Endodermal cell (in vitro differentiated cells): ENCODE results near the gene SATB1. TPM values are rescaled to one million over a fixed set of nuclear protein-coding genes. Genes with fewer than 3 reads are reported as not detected.

Experiments
- DNase-seq: peaks from one replicate; pipeline ENCODE4 v3.0.0-alpha.2; 2017
- H3K27ac ChIP-seq: 2 replicates; pipeline ENCODE4 v1.5.1; 2013; ENCODE audit warnings: mild to moderate bottlenecking, low read depth, low read length, moderate library complexity
- H3K27me3 ChIP-seq: 2 replicates; pipeline ENCODE4 v1.6.1; 2013; ENCODE audit warnings: mild to moderate bottlenecking, low read length, moderate library complexity; ENCODE audit not compliant: insufficient read depth, control insufficient read depth, poor library complexity, severe bottlenecking
- H3K36me3 ChIP-seq: 2 replicates; pipeline ENCODE4 v1.7.0; 2013; ENCODE audit warnings: mild to moderate bottlenecking, low read length, moderate library complexity; ENCODE audit not compliant: control insufficient read depth, insufficient read depth
- H3K4me1 ChIP-seq: one replicate; pipeline ENCODE4 v1.7.0; 2013; ENCODE audit warnings: low read length; ENCODE audit not compliant: control insufficient read depth, insufficient read depth
- H3K4me3 ChIP-seq: 2 replicates; pipeline ENCODE4 v1.5.1; 2013; ENCODE audit warnings: mild to moderate bottlenecking, low read length, moderate library complexity
- H3K9ac ChIP-seq: 2 replicates; pipeline ENCODE4 v1.6.1; 2013; ENCODE audit warnings: mild to moderate bottlenecking, low read length, moderate library complexity; ENCODE audit not compliant: poor library complexity, severe bottlenecking; ENCODE audit errors: extremely low read depth
- H3K9me3 ChIP-seq: 2 replicates; pipeline ENCODE4 v1.6.1; 2013; ENCODE audit warnings: mild to moderate bottlenecking, low read length, moderate library complexity; ENCODE audit not compliant: control insufficient read depth
- H3K27ac Mint-ChIP-seq: 2 replicates; pipeline ENCODE4 v1.8.0; 2020; ENCODE audit warnings: mixed read lengths
- H3K27me3 Mint-ChIP-seq: 2 replicates; pipeline ENCODE4 v1.8.0; 2021; ENCODE audit warnings: mild to moderate bottlenecking, mixed read lengths; ENCODE audit not compliant: insufficient read depth
- H3K36me3 Mint-ChIP-seq: 2 replicates; pipeline ENCODE4 v1.8.0; 2020; ENCODE audit warnings: low read depth, mixed read lengths
- H3K4me1 Mint-ChIP-seq: 2 replicates; pipeline ENCODE4 v1.8.0; 2020; ENCODE audit warnings: mixed read lengths
- H3K4me3 Mint-ChIP-seq: 2 replicates; pipeline ENCODE4 v1.8.0; 2020; ENCODE audit warnings: mild to moderate bottlenecking, moderate library complexity, mixed read lengths
- H3K9me3 Mint-ChIP-seq: 2 replicates; pipeline ENCODE4 v1.8.0; 2020; ENCODE audit warnings: mild to moderate bottlenecking, mixed read lengths
- CTCF ChIP-seq: fragments of 200-600 bp; sonication (generic); conservative IDR thresholded peaks from 2 replicates; pipeline ENCODE4 v1.5.0; 2021; ENCODE audit warnings: antibody characterized with exemption, mild to moderate bottlenecking
- WGBS, 2 experiments: methylation state at CpG; one replicate each; pipeline versions ENCODE4 v1.1.5 to v1.1.7; 2013; ENCODE audit warnings: missing lambda C conversion rate in 2 of 2, mixed read lengths in 1 of 2; ENCODE audit not compliant: insufficient coverage in 1 of 2, insufficient read length in 1 of 2; 5-methylcytosine and 5-hydroxymethylcytosine counted together
- total RNA-seq, 2 donors: library from RNA; stranded (reverse); fragmentation: NEBNext Ultra II Directional in 1 of 2; extraction: Animal tissue kit (Norgen Biotek cat#: 25700) in 1 of 2; gene quantifications; 2 replicates in 1 of 2; 3 replicates in 1 of 2; pipeline ENCODE4 v1.2.1, GENCODE V29; 2021

SATB1 gene
- total RNA-seq, 2 donors from 2014 or later = 31.5 to 38.6 TPM

GRCh38 chr3:18394384-18394995 lies 30.6 kb downstream of the SATB1 start:
- peaks cover 13% of the 10 kb centered on the region for H3K36me3 Mint-ChIP-seq
- H3K27ac ChIP-seq = no peak overlapping the region
- WGBS, 2 experiments = 96 to 97% methylated on average over 8 to 12 of the region's 12 CpGs

DNA sequence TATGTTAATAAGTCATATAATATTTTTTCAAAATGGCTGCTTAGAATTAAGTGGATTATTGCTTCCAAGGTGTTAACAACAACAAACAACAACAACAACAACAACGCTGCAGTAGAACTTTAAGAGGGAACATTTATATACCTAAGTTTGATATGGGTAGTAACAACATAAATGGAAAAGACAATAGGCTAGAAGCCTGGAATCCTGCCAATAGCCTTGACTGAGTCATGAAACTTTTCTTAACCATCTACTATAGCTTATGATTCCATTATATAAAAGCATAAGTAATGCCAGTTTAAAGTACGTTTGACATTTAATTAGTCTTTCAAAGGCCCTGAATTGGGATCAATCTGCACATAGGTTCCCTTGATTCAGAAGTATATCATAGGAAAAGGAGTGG lies 31.2 kb downstream of the SATB1 start:
- Mint-ChIP-seq H3K27ac (no peak overlapping the region), H3K4me1 (no peaks in the 10 kb centered on the region), H3K36me3 (peaks cover 13% of the 10 kb centered on the region), H3K9me3 (no peaks in the 10 kb centered on the region), H3K27me3 (no peaks in the 10 kb centered on the region), H3K4me3 (no peak overlapping the region)
- Histone ChIP-seq H3K4me1 (no peaks in the 10 kb centered on the region), H3K27ac (no peak overlapping the region), H3K36me3 (peaks cover 24% of the 10 kb centered on the region), H3K9me3 (no peaks in the 10 kb centered on the region), H3K9ac (no peak overlapping the region), H3K27me3 (no peaks in the 10 kb centered on the region), H3K4me3 (no peak overlapping the region)
- DNase-seq = no peak
- TF ChIP-seq CTCF = no peak
- 86 to 100% methylated on average over 1 of the region's 2 CpGs for WGBS, 2 experiments

More at GRCh38 chr3:18394384-18394995, 30.6 kb downstream of the SATB1 start:
- H3K27ac Mint-ChIP-seq = no peak overlapping the region
- H3K4me3 Mint-ChIP-seq = no peak overlapping the region
- no peaks in the 10 kb centered on the region for H3K4me1 ChIP-seq
- TF ChIP-seq CTCF = no peak
- H3K27me3 Mint-ChIP-seq = no peaks in the 10 kb centered on the region
- no peaks in the 10 kb centered on the region for H3K27me3 ChIP-seq
- H3K4me3 ChIP-seq = no peak overlapping the region
- H3K9ac ChIP-seq = no peak overlapping the region
- H3K4me1 Mint-ChIP-seq = no peaks in the 10 kb centered on the region
- H3K9me3 ChIP-seq = no peaks in the 10 kb centered on the region
- no peak for DNase-seq
- H3K9me3 Mint-ChIP-seq = no peaks in the 10 kb centered on the region
- H3K36me3 ChIP-seq = peaks cover 24% of the 10 kb centered on the region

- Histone ChIP-seq H3K27ac (no peak overlapping the region), H3K4me3 (no peak overlapping the region), H3K27me3 (no peaks in the 10 kb centered on the region), H3K4me1 (no peaks in the 10 kb centered on the region), H3K36me3 (peaks cover 21% of the 10 kb centered on the region), H3K9me3 (no peaks in the 10 kb centered on the region), H3K9ac (no peak overlapping the region)
- Mint-ChIP-seq H3K4me3 (no peak overlapping the region), H3K36me3 (peaks cover 16% of the 10 kb centered on the region), H3K4me1 (no peaks in the 10 kb centered on the region), H3K9me3 (no peaks in the 10 kb centered on the region), H3K27me3 (no peaks in the 10 kb centered on the region), H3K27ac (no peak overlapping the region)
- TF ChIP-seq CTCF = no peak
- DNase-seq = no peak
- 84% methylated on average over 3 of the region's 3 CpGs; no CpG with 5 or more reads in 1 of the 2 experiments for WGBS, 2 experiments
These were observed 35.0 kb downstream of the SATB1 start for GRCh38 chr3:18390024-18390660.
